IPS-NIHi11 (cell line): Measurements from ENCODE around the gene CSTPP1.

Experiments used
- DNase-seq: peaks from one replicate; pipeline ENCODE4 v3.0.0; 2012; ENCODE audit warnings: mixed read lengths, low spot score

Gene CSTPP1

DNA sequence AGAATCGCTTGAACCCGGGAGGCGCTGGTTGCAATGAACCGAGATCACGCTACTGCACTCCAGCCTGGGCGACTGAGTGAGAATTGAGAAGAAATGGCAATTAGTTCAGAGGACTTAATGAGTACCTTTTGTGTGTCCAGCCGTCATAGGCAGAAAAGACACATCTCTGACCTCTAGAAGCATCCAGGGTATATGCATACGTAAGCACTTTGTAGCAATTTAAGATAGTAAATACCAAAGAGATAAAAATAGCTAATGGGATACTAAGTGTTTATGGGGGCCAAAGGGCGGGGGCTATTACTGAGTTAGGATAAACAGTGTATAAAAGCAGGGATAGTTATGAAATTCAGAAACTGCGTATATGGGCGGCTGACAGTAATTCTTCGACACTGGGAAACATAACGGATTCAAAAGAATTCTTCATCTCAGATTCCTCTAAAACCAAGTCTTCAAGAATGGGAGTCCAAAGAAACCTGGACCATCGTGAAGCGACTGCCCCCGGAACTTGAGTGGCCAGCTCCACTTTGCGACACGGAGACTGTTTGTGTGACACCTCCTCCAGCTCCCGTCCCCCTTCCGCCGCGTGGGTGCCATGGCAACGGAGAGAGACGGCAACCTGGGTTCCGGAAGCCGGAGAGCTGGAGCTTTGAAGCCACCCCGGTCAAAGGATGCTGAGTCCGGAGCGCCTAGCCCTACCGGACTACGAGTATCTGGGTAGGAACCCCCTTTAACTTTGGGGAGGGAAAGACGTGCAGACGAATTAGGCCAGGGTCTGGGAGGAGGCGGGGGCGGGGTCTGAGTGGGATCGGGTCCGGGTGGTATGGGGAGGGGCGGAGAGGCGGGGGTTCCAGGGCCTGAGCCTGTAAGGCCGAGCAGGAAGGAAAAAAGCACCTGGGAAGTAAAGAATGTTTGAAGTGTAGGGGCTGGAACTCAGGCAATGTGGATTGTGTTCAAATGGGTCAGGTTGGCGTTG is at the start of gene CSTPP1:
Gene CSTPP1 (plus strand): TSS at position 624 of the 973 bp plus-strand sequence. CDS start 45 bp downstream, at position 669.
- DNase-seq = peak; percentile 99

GRCh38 chr11:46888636-46889035 is 47.9 kb upstream of the CSTPP1 start:
- DNase-seq = no peak

- no peak for DNase-seq
These were observed 47.3 kb upstream of the CSTPP1 start for GRCh38 chr11:46889251-46889650.

GRCh38 chr11:46889689-46890475 is 46.7 kb upstream of the CSTPP1 start:
- DNase-seq = peak; percentile 62

- DNase-seq = no peak
These were observed 45.9 kb upstream of the CSTPP1 start for GRCh38 chr11:46890665-46891064.

- no peak for DNase-seq
These were observed 44.5 kb upstream of the CSTPP1 start for GRCh38 chr11:46892109-46892508.

DNA sequence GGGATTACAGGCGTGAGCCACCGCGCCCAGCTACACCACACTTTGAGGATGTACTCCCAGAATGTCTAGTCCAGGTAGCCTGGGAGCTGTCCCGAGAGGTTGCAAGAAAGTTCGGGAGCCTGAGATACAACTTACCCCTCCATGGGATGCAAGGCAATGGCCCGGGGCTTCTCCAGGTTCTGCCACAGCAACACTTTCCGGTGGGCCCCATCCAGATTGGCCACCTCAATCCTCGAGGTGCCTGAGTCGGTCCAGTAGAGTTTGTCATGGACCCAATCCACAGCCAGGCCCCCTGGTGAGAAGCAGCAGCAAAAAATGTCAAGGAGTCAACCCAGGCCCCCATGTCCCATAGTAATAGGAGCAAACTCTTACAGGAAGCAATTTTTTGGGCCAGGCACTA is 43.7 kb upstream of the CSTPP1 start:
- no peak for DNase-seq

DNA sequence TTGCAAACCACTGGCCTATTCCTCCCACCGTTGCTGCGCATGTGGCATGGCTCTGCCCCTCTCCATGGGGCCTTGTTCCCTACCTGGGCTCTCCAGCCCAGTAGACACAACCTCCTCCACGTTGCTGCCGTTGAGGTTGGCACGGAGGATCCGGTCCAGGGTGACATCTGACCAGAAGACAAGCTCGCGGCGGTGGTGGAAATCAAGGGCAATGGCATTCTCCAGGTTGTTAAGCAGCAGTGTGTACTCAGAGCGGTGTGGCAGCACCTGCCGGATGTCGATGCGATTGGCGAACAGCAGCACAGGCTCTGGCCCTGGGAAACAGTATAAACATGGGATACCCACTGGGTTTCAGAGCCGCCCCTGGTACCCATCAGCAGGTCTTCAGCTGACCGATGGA is 42.1 kb upstream of the CSTPP1 start:
- DNase-seq = no peak

DNA sequence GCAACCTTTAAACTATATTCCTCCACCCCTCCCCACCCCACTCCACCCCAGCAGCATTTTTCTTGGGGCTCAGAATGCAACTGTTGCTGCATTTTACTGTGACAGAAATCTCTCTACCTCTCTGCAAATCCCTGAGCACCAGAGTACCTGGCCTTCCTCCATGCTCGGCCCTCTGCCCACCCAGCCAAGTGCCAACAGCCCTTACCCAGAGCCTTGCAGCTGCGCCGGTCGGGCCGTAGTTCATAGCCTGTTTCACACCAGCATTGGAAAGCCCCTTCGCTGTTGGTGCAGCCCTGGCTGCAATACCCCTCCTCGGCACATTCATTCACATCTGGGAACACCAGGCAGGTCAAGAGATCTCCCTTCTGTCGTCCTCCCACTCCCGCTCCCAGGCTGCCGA is 41.6 kb upstream of the CSTPP1 start:
- DNase-seq = no peak

- no peak for DNase-seq
These were observed 40.7 kb upstream of the CSTPP1 start for GRCh38 chr11:46895821-46896220.

- DNase-seq = peak; percentile 56
These were observed 39.7 kb upstream of the CSTPP1 start for GRCh38 chr11:46896719-46897406.

GRCh38 chr11:46898396-46899095 is 38.0 kb upstream of the CSTPP1 start:
- DNase-seq = peak; percentile 43

- DNase-seq = no peak
These were observed 37.0 kb upstream of the CSTPP1 start for GRCh38 chr11:46899501-46900025.

- DNase-seq = no peak
These were observed 36.3 kb upstream of the CSTPP1 start for GRCh38 chr11:46900091-46900746.

- no peak for DNase-seq
These were observed 35.4 kb upstream of the CSTPP1 start for GRCh38 chr11:46901156-46901555.

- no peak for DNase-seq
These were observed 33.9 kb upstream of the CSTPP1 start for GRCh38 chr11:46902694-46903093.

GRCh38 chr11:46903846-46904245 is 32.7 kb upstream of the CSTPP1 start:
- DNase-seq = no peak

DNA sequence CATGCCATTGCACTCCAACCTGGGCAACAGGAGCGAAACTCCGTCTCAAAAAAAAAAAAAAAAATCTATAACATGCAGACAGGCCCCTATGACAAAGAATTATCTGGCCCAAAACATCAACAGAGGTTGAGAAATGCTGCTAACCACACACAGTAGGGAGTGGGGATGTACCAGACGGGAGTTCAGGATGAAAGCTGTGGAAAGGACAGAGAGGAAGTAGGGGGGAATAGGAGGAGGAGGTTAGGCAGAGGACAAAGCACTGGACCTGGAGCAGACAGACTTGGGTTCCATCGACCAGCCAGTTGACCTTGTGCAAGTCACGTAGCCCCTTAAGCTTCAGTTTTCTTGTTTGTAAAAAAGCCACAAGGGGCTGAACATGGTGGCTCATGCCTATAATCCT is 30.8 kb upstream of the CSTPP1 start:
- DNase-seq = no peak

DNA sequence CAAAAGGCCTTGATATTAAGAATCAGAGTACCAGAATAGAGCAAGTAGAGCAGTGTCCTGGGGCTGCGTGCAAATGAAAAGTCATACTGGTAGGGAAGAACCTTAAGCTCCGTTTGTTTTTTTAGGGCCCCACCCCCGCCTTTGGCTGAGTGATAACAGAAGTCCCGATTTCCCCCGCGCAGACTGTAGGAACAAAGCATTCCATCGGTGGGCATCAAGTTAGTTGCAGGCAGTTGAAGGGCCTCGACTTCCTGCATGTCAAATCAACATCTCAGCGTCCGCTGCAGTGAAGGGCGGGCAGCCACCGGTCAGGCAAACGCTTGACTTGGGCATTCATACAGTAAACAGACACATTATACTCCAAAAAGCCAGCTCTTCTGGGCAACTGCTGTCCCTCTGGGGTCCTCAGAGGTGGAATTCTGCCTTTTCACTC is 29.9 kb upstream of the CSTPP1 start:
- peak; percentile 56 for DNase-seq

DNA sequence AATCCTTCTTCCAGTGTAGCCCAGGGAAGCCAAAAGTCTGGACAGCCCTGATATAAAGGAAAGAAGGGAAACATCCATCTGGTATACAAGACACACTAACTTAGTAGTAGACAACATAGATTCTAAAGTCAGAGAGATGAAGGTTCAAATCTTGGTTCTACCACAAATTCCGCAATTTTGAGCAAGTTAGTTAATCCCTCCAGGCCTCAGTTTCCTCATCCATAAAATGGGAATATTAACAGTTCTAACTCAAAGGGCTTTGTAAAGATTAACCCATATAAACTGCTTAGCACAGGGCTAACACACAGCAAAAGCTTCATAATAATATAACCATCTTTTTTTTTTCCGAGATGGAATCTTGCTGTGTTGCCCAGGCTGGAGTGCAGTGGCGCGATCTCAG is 29.0 kb upstream of the CSTPP1 start:
- DNase-seq = no peak
